NCI-H524 treated with DMSO at 0.1 percent for 48 hours (cell line): ENCODE data around the gene TSC1.

Experiments
- DNase-seq: peaks from one replicate; lab custom pipeline; 2025; lab: John Stamatoyannopoulos, UW

TSC1 gene

DNA sequence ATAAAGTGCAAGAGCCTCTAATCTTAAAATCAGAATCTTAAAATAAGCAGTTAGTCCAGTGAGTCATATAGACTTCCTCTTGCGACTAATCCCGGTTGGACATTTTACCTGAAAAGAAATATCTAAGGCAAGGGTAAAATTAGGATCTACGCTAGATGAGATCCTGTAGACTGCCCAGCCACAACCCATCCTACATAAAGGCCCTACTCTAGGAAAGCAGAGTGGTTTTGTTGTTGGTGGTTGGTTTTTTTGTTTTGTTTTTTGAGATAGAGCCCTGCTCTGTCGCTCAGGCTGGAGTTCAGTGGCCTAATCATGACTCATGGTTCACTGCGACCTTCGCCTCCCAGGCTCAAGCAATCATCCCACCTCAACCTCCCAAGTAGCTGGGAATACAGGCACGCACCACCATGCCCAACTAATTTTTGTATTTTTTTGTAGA, 6.9 kb downstream of the TSC1 start:
- DNase-seq = no peak

GRCh38 chr9:132935026-132935425, 9.4 kb downstream of the TSC1 start:
- DNase-seq = peak; percentile 19

- DNase-seq = no peak
Measured at GRCh38 chr9:132931178-132931735, 13.2 kb downstream of the TSC1 start.

DNA sequence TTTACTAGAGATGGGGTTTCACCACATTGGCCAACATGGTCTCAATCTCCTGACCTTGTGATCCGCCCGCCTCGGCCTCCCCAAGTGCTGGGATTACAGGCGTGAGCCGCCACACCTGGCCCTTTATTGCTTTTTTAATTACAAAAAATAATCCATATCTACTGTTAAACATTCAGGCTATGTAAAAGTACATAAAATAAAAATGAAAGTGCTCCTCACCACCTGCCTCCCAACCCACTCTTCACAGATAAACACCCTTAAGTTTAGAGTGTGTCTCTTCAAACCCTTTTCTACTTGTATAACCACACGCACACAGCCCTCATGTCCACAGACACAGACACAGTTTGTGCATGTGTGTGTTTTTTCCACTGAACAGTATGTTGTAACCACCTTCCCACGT, 16.7 kb downstream of the TSC1 start:
- no peak for DNase-seq

DNA sequence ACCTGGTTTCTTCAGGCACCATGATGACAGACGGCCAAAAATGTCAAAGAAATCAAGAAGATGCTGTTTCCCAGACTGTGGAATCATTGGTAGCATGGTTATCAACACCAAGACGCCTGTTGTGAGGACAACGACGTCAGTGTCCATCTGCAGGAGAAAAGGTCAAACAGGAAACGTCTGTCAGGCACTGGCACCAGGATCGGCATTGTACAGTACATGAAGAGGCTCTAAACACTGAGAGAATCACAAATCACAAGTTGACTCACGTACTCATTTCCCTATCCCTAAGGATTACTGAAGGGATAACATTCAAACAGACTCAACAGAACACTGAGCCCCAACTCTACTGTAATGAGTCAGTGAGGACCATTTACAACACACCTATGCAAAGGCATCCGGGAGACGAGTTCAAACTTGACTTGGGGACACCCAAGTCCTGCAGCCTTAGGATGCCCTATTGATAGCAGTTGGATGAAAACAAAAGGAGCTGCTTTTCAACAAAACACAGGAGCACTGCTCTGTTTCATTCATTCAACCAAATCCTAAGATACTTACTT, 21.0 kb downstream of the TSC1 start:
- no peak for DNase-seq

- no peak for DNase-seq
Measured at GRCh38 chr9:132919614-132920268, 24.7 kb downstream of the TSC1 start.

DNA sequence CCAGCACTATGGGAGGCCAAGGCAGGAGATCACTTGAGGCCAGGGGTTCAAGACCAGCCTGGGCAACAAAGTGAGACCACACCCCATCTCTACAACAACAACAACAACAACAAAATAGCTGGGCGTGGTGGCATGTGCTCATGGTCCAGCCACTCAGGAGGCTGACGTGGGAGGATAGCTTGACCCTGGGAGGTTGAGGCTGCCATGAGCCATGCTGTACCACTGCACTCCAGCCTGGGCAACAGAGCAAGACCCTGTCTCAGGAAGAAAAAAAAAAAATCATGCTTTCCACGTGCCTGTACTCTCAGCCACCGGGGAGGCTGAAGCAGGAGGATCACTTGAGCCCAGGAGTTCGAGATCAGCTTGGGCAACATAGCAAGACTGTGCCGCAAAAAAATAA, 29.5 kb downstream of the TSC1 start:
- no peak for DNase-seq

- DNase-seq = no peak
Measured at GRCh38 chr9:132912131-132912530, 32.3 kb downstream of the TSC1 start.

- DNase-seq = no peak
Measured at GRCh38 chr9:132910376-132910775, 34.0 kb downstream of the TSC1 start.

DNA sequence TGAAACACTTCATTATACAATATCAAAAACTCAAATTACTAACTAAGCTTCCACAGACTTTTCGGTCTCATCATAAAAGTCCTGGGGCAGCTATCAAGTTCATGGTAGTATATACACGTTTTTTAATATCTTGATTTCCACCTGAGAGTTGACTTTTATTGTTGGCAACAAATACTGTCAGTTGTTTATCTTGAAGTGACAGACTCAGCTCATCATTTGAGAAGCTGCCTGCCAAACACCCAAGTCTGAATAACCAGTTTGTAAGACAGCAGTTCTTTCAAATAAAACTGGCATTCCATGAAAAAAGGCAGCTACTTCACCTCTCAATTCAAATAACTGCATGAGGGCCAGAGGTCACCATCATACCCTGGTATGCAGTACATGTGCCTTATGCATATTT, 35.1 kb downstream of the TSC1 start:
- DNase-seq = no peak

DNA sequence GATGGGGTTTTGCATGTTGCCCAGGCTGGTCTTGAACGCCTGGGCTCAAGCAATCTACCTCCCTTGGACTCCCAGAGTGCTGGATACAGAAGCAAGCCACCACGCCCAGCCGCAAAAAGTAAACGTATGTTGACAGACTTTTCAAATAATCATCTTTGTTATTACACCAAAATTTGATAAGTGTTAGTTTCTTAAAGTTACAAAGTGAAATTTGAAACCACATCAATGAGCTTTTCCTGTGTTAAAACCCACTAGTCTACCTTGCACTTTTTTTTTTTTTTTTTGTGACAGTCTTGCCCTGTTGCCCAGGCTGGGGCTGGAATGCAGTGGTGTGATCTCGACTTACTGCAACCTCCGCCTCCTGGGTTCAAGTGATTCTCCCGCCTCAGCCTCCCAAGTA, 35.8 kb downstream of the TSC1 start:
- DNase-seq = no peak

- DNase-seq = no peak
Measured at GRCh38 chr9:132905726-132906125, 38.7 kb downstream of the TSC1 start.

DNA sequence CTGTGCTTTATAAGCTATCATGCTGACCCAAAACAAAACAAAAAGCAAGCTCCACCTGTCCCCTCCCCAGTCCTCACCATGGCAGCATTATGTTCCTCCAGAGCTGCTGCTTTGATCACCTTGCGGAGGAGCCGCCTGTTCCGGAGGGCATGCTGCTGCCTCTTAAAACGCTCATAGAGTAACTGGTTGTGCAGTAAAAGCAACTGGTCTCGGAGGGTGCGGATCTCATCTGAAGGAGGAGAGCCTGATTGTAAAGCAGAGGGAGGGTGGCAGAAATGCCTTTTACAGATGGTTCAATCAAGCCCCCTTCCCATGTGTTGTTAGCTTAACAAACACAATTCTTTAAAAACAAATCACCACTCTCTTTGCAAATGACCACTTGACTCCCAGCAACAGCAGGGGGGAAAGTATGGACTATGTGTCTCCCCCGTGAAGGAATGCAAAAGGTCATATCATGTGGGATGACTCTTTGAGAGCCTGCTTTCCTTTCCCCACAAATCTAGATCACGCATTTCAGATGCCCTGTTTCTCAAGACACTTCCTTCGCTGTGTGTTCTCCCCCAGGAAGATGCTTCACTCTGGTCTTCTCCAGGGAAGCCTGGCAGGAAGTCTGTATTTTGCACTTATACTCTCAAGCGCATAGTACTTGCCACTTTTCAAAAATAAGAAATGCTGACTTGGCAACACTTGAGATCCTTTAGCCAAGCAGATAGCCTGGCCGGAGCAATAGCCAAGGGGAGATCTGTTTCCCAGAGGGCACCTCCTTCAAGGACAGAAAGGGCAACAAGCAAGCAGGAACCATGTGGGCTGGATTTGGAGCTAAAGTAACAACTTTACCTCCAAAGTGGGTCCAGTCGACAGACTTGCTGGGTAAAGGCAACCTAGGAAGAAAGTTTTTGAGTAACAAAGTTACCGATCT, 40.6 kb downstream of the TSC1 start:
- no peak for DNase-seq

DNA sequence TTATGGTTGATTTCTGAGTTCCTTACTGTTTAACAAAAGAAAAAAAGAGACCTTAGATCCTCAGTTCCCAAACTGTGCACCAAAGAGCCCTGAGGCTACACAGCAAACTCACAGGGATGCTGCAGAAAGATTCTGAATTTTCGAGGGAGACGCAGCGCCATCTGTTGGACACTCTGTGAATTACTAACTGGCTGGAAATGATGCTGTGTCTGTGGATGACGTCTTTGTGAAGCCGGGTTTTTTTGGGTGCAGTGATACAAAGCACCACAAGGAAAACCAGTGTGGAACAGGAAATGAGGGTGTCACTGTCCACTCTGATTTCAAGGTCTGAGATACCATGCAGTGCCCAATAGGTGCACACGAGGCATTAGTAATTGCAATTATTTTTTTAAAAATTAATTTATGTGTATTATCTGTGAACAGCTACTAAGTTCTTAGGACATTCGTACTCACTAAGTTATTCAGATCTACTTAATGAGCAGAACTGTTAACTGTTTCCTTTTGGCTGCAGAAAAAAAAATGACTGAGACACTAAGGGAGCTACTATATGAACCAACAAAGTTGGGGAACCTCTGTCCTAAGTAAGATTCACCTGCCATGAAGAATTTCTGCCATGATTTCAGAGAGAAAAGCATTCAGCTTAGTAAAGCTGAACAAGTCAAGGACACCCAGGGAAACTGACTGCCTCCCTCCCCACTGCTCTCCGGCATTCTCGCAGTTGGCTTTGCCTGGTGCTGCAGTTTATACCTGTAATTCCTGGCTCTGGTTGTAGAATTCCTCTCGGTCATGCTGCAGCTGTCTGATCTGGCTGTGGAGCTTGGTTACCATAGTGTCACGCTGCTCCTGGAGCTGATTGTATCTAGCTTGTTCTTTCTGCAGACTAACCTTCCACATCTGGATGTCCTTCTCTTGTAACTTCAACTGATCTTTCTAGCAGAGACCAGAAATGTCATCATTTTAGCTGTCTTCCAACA, 42.3 kb downstream of the TSC1 start:
- no peak for DNase-seq

- DNase-seq = no peak
Measured at GRCh38 chr9:132898051-132898450, 46.4 kb downstream of the TSC1 start.

GRCh38 chr9:132896906-132897305, 47.5 kb downstream of the TSC1 start:
- no peak for DNase-seq

GRCh38 chr9:132896264-132896663, 48.2 kb downstream of the TSC1 start:
- no peak for DNase-seq

GRCh38 chr9:132894862-132895835, 49.3 kb downstream of the TSC1 start:
- DNase-seq = no peak

DNA sequence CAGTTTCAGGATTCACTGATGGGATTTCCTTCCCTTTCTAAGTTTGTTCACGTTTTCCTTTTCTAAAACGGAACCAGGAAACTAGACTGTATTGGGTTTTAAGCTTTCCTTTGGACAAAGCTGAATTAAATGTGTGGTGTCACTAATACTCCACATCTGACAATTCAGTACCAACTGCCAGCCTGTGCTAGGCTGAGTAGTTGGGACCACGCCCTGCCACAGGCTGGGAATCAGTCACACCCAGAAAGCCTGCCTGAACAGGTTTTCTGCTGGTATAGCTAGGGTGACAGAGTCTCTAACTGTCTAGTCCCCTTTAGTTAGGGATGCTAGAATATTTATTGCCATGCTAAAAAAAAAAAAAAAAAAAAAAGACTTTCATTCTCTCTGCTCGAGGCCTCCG, 50.1 kb downstream of the TSC1 start:
- no peak for DNase-seq

DNA sequence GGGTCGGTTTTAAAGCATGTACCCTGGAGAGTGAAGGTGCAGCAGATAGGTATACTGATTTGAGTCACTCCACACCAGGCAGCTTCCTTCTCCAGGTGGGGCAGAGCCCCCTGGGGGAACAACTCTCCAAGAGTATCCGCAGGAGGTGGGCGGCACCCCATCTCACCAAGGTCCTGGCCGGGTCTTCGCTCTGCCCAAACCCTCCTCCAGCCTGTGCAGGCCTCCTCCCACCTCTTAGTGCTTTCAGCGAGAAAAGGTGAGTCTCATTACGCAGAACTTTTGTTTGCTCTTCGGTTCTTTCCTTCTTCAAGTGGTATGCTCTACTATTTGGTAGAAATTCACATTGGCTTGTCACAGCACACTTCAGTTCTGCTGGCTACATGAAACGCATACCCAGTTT, 52.0 kb downstream of the TSC1 start:
- DNase-seq = no peak
